ENCODE data around the gene TENM4.

GRCh38 chr11:78689101-78689500, 751.7 kb downstream of the TENM4 start:
- TF ChIP-seq CTCF (IDR thresholded peaks at IDR 0.05) (no peak), POLR2A (IDR thresholded peaks at IDR 0.05) (no peak)

Measured in heart left ventricle (tissue), 13 donors.